Hippocampal formation (tissue), 2 donors: Measurements from ENCODE around the gene EREG.

ENCODE experiments used
- DNase-seq, 2 donors: peaks; one replicate each; lab custom pipeline; 2025; lab: John Stamatoyannopoulos, UW

Gene EREG

DNA sequence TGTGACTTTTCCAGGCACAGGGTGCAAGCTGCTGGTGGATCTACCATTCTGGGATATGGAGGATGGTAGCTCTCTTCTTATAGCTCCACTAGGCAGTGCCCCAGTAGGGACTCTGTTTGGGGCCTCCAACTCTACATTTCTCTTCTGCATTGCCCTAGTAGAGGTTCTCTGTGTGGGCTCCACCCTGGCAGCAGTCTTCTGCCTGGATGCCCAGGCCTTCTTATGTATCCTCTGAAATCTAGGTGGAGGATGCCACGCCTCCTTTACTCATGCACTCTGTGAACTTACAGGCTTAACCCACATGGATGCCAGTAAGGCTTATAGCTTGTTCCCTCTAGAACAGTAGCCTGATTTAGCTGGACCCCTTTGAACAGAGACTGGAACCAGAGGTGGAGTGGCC lies 20.9 kb upstream of the EREG start:
- no peak for DNase-seq

DNA sequence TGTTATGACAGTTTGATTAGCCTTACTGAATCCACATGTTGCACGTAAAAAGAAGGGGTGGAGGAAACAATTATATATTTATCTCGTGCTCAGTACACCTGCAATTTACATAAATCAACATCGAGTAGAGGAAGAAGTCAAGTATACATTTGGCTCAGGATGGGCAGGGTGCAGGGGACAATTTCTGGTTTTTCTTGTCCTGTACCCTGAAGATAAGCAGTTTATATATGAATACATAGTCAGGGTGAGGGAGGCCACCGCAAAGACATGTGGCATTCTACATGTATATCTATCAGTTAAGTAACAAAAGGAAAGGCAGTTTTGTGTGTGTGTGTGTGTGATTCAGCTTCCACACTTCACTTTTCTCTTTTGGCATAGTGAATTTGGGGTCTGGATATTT lies 11.1 kb upstream of the EREG start:
- no peak for DNase-seq

DNA sequence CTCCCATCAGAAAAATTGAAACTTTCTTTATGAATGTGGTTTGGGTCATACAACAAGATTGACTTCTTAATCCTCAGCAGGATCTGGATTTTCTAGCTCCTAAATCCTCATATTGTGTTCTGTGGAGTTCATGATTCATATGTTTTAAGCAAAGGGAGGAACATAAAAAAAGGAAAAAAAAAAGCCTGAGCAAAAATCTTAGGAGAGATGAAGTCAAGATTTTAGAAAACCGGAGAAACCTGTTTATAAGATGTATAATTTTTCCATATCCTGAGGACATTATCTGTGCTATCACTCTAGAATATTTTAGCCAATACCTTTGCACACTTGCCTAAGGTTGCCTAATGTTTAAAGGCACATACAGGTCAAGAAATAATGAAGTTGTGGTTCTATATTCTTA lies 7.0 kb upstream of the EREG start:
- no peak for DNase-seq

DNA sequence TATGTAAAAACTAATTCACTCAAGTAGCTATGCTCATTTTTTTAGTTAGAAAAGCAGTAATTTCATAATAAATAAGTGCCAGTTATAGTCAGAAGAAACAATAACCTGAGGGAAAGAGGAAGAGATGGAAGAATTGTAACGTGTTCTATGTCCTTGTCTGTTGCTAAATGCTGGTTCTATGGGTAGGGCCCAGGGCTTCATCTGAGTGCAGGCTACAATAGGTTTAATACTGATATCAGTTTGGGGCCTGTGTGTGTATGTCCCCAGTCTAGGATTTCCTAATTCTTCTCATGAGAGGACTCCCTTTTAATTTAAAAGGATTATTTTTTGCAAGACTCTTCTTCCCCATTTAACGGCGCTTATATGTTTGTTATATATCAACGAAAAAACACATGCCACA lies 3.3 kb upstream of the EREG start:
- DNase-seq = no peak

DNA sequence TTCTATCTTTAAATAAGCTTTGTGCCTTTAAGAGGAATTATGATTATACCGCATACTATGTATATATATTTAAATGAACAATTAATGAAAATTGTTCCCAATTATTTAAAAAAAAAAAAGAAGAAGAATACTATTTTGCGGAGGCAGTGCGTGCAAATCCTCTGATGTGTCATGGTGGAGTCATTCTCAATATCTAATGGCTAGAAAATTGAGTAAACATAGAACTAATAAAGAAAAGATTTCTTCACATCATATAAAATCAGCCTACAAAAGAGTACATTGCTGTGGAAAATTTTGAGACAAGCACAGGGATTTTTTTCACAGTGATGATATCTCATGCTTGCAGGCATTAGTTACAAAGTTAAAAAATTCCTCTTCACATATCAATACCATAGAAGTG lies 2.6 kb upstream of the EREG start:
- DNase-seq = no peak

DNA sequence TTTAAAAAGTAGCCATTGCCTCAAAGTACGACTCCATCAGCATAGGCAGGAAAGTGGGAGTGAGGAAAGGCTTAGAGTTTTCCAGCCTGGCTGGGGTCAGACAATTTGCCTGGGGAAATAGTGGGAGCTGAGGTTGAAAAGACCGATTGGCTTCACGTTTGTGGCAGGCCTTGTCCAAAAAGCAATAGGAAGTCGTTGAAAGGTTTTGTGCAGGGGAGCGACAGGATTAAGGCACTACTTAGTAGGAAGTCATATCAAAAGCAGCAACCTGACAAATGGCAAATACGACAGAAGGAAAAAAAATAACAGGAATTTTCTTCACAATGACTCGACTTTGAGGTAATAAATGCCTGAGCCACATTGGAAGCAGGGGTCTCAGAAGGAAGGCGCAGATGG lies 691 bp upstream of the EREG start:
- no peak for DNase-seq

DNA sequence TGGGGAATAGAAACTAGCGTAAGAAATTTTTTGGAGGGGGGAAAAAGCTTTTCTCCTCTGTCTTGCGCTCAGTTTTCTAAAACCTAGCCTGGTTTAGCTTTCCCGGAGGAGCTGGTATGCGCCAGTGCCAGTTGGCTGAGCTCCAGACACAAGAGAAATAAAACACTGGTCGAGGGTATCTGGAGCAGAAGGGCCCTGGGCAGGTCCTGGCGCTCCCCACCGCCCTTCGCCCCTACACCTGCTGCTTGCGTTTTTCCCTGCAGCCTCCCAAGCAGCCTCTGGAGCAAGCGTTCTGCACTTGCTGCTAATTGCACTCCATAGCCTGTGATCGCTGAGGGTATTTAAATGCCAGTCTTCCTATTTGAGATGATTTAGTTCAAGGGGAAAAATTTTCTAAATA lies 816 bp downstream of the EREG start:
- no peak for DNase-seq

DNA sequence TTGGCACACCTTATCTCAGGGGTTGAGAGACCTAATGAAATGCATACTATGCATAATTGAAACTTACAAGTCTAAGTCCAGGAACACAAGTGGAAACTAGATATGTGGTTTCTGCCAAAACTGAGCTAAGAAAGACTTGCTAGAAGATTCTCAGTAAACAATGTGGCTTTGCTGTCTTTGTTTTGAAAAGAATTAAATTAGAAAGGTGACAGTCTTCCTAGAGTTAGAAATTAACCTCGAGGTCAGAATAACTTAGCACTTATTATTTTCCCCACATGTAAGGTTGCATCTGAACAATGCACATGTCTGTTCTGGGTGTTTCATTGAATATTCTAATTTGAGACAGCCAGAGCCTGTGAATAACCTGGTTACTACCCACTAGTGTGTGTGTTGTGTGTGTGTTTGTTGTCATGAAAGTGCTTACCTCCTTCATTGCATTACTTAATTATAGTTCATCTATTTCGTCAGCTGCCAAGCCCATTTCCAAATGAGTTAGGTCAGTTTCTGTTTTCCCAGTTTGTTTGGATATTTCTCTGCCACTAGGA lies 1.5 kb downstream of the EREG start:
- DNase-seq = no peak

DNA sequence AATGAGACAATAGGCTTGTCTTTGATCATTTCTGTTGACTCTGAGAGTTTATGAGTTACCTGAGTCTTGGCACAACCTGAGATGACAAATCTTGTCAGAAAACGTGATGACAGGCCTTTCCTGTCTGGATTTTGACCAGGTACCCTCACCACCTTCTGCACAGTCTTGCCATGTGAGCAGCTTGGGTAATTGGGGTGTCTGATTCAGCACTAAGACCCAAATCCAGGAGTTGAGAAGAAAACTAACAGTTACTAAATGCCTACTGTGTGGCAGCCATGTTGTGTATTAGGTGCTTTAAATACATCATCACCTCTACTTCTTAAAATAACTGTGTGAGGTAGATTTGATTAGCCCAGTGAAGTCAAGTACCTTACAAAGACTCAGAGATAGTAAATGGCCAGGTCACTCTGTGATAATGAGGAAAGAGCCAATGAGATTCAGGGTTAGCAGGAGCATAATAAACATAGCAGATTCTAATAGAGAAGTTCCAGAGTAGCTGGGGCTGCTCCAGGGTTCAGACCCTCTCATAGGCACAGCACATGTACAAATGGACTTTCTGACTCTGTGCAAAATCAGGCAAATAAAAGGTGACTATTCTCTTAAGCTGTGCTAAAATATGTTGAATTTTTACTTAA lies 2.8 kb downstream of the EREG start:
- DNase-seq = no peak

DNA sequence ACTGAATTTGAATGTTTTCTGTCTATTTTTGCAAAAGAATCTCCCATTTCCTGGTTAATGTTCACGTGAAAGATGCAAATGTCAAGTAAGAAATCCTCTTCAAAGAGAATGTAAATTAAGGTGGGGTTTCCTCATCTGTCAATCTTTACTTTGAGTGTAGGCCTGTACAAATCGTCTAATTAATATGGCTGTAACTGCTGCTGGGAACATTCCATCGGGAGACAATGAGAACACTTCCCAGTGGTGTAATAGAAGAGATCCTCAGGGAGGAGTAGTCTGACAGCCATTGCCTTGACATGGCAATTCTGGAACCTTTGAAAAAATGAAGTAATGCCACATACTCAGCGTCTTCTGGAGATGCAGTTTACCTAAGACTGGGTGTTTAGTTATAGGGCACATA lies 3.7 kb downstream of the EREG start:
- no peak for DNase-seq

DNA sequence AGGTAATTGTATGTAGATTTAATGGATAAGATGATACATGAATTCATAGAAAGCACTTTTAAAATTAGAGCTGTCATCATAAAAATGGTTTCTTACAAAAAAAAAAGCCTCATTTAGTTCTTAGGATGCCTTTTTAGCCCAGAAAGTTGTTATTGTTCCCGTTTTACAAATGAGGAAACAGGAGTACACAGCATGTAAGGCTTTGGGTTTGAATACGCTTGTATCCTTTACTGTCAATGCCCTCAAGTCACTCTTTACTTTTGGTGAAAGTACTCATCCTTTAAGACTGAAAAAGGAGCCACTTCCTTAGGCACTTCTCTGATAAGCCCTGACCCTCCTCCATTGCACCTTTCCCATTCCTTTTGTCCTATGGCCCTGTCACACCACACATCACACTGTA lies 4.9 kb downstream of the EREG start:
- DNase-seq = no peak

DNA sequence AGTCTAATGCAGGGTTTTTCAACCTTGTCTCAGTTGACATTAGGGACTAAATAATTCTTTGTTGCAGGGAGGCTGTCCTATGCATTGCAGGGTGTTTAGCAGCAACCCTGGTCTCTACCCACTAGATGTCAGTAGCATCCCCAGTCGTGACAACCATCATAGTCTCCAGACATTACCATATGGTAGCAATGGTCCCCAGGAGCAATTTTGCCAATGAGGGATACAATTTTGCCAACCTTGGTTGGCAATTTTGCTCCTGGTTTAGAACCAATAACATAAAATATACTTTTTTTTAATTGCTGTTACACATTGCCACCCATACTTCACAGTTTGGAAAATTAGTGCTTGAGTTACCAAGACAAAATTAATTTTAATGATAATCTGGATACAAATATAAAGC lies 6.0 kb downstream of the EREG start:
- DNase-seq = peak in 1 of 2 donors; percentile 5

DNA sequence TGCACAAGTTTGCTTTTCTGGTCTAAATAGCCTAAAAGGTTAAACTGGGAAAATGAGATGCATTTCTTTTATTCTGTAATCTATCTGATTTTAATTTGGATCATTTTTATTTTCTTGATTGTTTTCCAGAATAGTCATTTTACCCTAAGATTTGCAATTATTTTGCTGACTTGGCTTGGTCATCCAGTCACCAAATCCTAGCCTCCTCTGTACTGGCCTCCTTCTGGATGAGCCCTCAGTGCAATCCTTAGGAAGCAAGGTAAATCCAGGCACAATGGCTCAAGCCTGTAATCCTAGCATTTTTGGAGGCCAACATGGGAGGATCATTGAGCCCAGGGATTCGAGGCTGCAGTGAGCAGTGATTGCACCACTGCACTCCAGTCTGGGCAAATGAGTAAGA lies 9.2 kb downstream of the EREG start:
- DNase-seq = no peak

DNA sequence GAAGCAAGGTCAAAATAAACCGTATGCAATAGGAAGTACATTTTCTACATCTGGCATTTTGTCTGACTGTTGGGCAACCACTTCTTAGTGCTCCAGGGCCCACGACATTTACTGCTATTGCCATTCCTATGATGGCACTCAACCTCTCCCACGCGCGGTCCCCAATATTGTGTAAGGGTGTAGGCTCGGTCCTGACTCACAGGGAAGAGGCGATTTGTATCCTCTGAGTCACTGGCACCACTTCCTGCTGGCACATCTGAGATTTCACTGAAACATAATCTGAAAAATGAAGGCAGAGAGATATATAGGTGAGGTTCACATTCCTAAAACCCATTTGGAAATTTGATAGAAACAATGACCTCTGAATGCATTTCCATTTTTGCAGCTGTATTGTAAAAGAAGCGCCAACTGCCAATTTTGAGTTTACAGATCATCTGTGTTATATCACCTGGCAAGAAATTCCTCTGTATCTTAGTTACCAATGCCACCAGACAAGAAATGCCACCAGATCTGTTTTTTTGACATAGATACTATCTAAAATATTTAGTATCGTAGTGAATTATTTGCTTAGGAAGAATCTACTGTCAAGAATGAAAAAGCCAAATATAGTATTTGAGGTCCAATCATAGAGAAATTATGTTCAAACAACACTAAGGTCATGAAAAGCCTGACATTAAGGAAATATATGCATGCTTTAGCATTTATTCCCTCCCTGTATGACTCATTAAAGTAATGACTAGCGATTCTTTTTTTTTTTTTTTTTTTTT lies 9.8 kb downstream of the EREG start:
- DNase-seq = no peak

DNA sequence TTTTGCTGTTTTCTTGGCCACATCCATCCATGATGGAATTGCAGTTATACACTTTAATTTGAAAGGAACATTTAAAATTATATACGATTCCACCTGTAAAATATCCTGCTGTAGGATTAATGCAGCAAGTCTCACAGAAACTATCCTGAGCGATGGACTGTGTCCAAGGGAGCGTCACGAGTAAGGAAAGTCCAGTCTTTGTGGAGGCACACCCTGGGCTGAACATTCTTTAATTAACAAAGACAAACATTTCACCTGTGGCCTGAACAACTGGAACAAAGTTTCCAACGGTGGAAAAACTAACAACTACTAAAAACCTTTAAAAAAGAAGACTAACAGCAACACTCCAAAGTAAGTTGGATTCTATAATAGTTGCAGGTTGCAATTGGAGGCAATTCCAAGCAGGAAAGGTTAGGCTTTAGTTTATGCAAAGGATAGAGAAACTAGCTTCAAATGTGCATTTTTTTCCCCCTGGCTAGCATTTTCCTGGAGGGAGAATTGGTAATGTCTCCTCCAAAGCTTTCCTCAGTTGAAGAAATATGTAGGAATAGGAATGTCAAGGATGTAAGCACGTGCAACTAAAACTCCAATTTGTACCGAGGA lies 11.0 kb downstream of the EREG start:
- DNase-seq = no peak

DNA sequence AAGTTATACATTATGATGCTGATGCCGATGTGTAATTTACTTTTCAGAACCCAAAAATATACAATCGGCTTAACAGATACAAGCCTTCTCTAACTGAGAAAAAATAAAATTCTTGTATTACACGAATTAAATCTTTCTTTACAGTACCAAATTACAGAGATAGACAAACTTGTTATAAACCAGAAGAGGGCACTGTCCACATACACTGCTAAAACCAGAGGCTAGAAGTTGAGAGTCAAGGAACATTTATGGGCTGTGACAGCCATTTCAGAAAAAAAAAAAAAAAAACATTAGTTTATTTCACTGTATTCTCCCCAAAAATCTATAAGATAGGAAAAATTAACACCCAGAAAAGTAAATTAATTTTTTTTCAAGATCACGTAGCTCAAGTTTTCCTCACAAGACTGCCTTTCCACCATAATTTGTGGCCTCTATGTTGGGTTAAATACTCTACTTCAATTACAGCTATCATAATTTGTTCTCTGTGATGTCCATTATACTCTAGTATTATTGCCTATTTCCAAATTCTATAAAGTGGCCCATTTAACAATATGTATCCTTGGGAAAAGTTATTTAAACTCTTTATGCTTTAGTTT lies 12.0 kb downstream of the EREG start:
- DNase-seq = peak in 1 of 2 donors; percentile 74

DNA sequence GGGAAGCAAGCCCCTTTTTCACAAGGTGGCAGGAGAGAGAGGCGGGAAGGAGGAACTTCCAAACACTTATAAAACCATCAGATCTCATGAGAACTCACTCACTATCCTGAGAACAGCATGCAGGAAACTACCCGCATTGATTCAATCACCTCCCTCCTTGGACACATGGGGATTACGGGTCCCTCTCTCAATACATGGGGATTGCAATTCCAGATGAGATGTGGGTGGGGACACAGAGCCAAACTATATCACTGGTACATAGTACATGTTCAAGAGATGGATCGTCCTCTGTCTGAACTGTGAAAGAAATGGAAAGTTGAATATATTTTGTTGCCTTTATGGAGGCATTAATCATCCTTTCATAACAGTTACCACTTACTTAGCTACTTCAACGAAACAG lies 12.8 kb downstream of the EREG start:
- DNase-seq = no peak

DNA sequence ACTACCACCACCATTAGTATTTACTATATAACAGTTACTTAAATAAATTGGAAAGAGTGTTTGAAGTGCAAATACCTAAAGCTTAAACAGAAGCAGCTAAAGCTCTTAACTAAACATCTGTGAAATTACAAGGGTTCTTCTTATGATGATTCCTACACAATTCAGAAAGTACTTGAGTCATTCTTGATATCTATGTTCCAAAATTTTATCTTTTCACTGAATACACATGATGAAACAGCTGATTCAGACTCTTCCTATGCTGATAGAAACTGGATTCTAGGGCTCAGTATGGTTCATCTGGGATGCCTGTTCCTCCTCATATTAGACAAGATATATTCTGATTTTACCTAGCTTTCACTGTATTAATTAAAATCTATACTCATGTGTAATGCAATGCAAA lies 13.6 kb downstream of the EREG start:
- DNase-seq = no peak

DNA sequence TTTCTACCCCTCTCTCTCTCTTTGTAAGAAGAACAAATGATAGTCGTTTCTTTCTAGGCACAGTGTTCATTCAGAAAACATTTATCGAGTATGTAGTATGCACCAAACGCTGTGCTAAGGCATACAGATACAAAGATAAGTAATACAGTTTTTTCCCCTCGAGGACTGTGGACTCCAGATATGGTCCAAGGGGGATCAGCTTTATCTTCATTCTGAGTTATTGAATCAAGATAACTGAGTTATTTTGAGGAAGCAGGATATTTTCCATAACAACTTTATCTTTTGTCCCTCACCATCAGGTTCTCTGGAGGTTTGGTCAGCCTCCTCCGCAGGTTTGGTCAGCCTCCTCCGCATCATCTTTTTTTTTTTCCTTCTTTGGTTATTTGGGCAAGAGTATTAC lies 15.0 kb downstream of the EREG start:
- DNase-seq = no peak

DNA sequence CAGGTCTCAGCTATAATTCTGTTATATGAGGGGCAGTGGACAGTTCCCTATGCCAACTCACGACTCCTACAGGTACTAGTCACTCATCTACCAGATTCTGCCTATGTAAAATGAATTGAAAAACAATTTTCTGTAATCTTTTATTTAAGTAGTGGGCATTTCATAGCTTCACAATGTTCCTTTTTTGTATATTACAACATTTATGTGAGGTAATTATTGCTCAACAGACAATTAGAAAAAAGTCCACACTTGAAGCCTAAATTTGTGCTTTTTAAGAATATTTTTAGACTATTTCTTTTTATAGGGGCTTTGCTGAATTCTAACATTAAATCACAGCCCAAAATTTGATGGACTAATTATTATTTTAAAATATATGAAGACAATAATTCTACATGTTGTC lies 20.4 kb downstream of the EREG start:
- DNase-seq = no peak

DNA sequence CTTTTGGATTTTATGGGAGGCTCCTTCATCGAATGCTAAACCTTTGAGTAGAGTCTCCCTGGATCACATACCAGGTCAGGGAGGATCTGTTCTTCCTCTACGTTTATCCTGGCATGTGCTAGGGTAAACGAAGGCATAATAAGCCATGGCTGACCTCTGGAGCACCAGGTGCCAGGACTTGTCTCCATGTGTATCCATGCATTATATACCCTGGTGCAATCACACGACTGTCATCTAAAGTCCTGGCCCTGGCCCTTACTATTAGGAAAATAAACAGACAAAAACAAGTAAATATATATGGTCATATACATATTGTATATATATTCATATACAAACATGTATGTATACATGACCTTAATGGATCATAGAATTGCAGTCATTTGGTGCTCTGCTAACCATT lies 21.2 kb downstream of the EREG start:
- DNase-seq = no peak

DNA sequence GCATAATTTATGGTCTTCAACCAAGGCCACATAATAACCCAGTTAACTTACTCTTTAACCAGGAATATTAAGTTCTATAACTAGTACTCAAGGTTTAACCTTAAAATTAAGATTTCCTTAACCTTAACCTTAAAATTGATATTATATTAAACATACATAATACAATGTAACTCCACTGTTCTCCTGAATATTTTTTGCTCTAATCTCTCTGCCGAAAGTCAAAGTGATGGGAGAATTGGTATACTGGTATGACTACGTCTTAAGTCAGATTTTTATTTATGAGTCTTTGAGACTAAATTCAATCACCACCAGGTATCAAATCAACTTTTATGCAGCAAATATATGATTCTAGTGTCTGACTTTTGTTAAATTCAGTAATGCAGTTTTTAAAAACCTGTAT lies 22.8 kb downstream of the EREG start:
- DNase-seq = no peak

DNA sequence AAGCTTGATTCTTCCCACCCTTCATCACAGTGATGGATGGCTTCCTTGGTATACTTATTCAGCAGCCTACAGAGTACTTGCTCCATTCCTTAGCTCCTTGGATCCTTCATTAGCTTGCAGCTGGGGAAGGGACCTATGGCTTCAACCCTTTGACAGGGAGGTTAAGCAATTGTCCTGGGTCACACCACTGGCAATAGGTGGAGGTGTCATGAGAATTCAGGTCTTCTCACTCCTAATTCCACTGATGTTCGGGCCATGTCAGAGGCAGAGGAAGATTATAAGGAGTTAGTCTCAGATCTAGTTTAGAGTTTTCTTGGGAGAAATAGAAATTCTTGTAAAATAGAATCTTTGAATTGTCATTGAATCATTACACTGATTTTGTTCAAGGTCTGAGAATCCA lies 24.5 kb downstream of the EREG start:
- DNase-seq = no peak
